Measurements from ENCODE around the gene MMD.

Gene MMD

DNA sequence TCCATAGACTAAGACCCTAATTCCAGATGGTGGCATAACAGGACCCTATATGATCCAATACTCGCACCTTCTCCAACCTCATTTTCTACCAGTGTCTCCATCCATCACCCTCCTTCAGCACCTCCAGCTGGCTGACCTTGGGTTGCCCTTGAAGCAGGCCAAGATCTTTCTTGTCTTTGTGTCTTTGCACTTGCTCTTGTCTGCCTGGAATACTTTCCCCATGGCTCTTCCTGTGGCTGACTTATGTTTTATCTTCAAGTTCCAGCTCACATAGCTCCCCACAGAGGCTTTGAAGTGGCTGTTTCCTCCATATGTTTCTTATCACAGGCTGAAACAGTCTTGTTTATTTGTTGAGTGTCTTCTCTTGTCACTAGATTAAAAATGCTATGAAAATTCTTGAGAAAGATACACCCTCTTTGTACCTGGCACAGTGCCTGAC lies 29.6 kb upstream of the MMD start:
- no peak for DNase-seq (ENCODE audit: low read depth in 1 of 2, low spot score in 1 of 2)
- Histone ChIP-seq H3K27ac (replicated peaks) (no peak overlapping the region), H3K4me3 (replicated peaks; ENCODE audit: insufficient read depth, low read length) (no peak overlapping the region), H3K27me3 (ENCODE audit: insufficient read depth, poor library complexity, severe bottlenecking) (no peaks in the 10 kb centered on the region)
- TF ChIP-seq SPI1 (IDR thresholded peaks at IDR 0.05; ENCODE audit: borderline replicate concordance, low read depth) (no peak), POLR2AphosphoS5 (IDR thresholded peaks at IDR 0.05; ENCODE audit: low read depth) (no peak), GABPA (IDR thresholded peaks at IDR 0.05; ENCODE audit: low read depth) (no peak), REST (IDR thresholded peaks at IDR 0.05; ENCODE audit: insufficient replicate concordance, low read depth) (no peak), CTCF (IDR thresholded peaks at IDR 0.05; ENCODE audit: insufficient read depth, low read length) (no peak)

DNA sequence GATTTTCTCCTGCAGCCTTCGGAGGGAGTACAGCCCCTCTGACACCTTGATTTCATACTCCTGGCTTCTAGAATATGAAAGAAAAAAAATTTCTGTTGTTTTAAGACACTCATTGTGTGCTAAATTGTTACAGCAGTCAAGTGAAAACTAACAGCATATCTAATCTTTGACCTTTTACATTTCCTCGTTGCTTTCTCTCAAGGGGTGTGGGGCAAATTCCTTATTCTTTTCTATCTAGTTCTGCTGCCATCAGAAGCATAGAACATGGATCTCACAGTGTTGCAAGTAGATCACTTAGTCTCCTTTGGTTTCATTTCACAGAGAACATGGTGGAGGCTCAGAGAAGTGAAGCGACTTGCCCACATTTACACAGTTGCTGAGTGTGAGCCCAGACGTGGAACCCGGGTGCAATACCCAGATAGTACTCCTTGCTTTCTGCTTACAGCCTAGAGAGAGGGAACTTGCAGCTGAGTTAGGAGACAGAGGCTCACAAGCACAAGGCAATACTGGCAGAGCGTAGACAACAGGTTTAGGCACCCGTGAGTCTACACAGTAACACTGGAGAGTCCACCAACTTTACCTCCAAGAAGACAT lies 28.7 kb upstream of the MMD start:
- TF ChIP-seq REST (IDR thresholded peaks at IDR 0.05; ENCODE audit: insufficient replicate concordance, low read depth) (no peak), CTCF (IDR thresholded peaks at IDR 0.05; ENCODE audit: insufficient read depth, low read length) (no peak), SPI1 (IDR thresholded peaks at IDR 0.05; ENCODE audit: borderline replicate concordance, low read depth) (no peak), GABPA (IDR thresholded peaks at IDR 0.05; ENCODE audit: low read depth) (no peak), POLR2AphosphoS5 (IDR thresholded peaks at IDR 0.05; ENCODE audit: low read depth) (no peak)
- Histone ChIP-seq H3K27me3 (ENCODE audit: insufficient read depth, poor library complexity, severe bottlenecking) (no peaks in the 10 kb centered on the region), H3K4me3 (replicated peaks; ENCODE audit: insufficient read depth, low read length) (no peak overlapping the region), H3K27ac (replicated peaks) (no peak overlapping the region)
- DNase-seq (ENCODE audit: low read depth in 1 of 2, low spot score in 1 of 2), result no peak

GRCh38 chr17:55448681-55449080 lies 27.0 kb upstream of the MMD start:
- no peak for TF ChIP-seq CTCF (IDR thresholded peaks at IDR 0.05; ENCODE audit: insufficient read depth, low read length)
- TF ChIP-seq REST (IDR thresholded peaks at IDR 0.05; ENCODE audit: insufficient replicate concordance, low read depth), result no peak
- no peak for TF ChIP-seq POLR2AphosphoS5 (IDR thresholded peaks at IDR 0.05; ENCODE audit: low read depth)
- TF ChIP-seq SPI1 (IDR thresholded peaks at IDR 0.05; ENCODE audit: borderline replicate concordance, low read depth), result no peak
- no peak for TF ChIP-seq GABPA (IDR thresholded peaks at IDR 0.05; ENCODE audit: low read depth)
- Histone ChIP-seq H3K4me3 (replicated peaks; ENCODE audit: insufficient read depth, low read length) (no peak overlapping the region), H3K27me3 (ENCODE audit: insufficient read depth, poor library complexity, severe bottlenecking) (no peaks in the 10 kb centered on the region), H3K27ac (replicated peaks) (no peak overlapping the region)
- DNase-seq (ENCODE audit: low read depth in 1 of 2, low spot score in 1 of 2), result no peak

Measured in HL-60 (cell line).